HCT116 (cell line): ENCODE data around the gene SMARCD2.

Experiments used
- EZH2 ChIP-seq: fragments of 200-600 bp; sonication (generic); IDR thresholded peaks from 2 replicates; pipeline ENCODE4 v1.6.1; 2017; ENCODE audit warnings: antibody characterized with exemption, mixed run types
- EZH2phosphoT487 ChIP-seq: fragments of 200-600 bp; IDR thresholded peaks from 2 replicates; pipeline ENCODE4 v1.6.1; 2018; ENCODE audit warnings: antibody characterized with exemption, borderline replicate concordance
- POLR2A ChIP-seq: IDR thresholded peaks from 2 replicates; pipeline ENCODE4 v1.7.0; 2011; ENCODE audit warnings: borderline replicate concordance; ENCODE audit not compliant: insufficient read depth, insufficient read length; ENCODE audit errors: extremely low read depth
- POLR2AphosphoS5 ChIP-seq: IDR thresholded peaks from 2 replicates; pipeline ENCODE4 v1.6.1; 2011; ENCODE audit warnings: mild to moderate bottlenecking, low read depth, low read length, moderate library complexity
- RAD21 ChIP-seq: IDR thresholded peaks from 2 replicates; pipeline ENCODE4 v1.6.1; 2012; ENCODE audit warnings: low read depth, mild to moderate bottlenecking
- TCF7L2 ChIP-seq: IDR thresholded peaks from 2 replicates; pipeline ENCODE4 v1.7.0; 2011; ENCODE audit warnings: borderline replicate concordance, inconsistent platforms; ENCODE audit not compliant: insufficient read depth, insufficient read length; ENCODE audit errors: extremely low read depth
- YY1 ChIP-seq: IDR thresholded peaks from 2 replicates; pipeline ENCODE4 v1.6.1; 2011; ENCODE audit warnings: low read length, low read depth, moderate library complexity, mild to moderate bottlenecking; ENCODE audit not compliant: insufficient replicate concordance; ENCODE audit errors: extremely low read depth
- ZFX ChIP-seq: fragments of 450-650 bp; IDR thresholded peaks from 2 replicates; pipeline ENCODE4 v1.6.1; 2017
- TF ChIP-seq, protein P1 (sequence below), 3 experiments: fragments of 200-600 bp in 1 of 3; sonication (generic) in 1 of 3; IDR thresholded peaks in 2 of 3; conservative IDR thresholded peaks in 1 of 3; 2 replicates each; pipeline ENCODE4 v1.5.1; 2012 to 2017; ENCODE audit warnings: low read depth in 2 of 3, low read length in 2 of 3, antibody characterized with exemption in 1 of 3, borderline replicate concordance in 1 of 3, control low read depth in 1 of 3, mild to moderate bottlenecking in 1 of 3, mixed read lengths in 1 of 3, mixed run types in 1 of 3, moderate library complexity in 1 of 3; ENCODE audit not compliant: insufficient read depth in 1 of 3
- TF ChIP-seq, protein P2 (sequence below): IDR thresholded peaks from 2 replicates; pipeline ENCODE4 v1.6.1; 2012

DNA sequence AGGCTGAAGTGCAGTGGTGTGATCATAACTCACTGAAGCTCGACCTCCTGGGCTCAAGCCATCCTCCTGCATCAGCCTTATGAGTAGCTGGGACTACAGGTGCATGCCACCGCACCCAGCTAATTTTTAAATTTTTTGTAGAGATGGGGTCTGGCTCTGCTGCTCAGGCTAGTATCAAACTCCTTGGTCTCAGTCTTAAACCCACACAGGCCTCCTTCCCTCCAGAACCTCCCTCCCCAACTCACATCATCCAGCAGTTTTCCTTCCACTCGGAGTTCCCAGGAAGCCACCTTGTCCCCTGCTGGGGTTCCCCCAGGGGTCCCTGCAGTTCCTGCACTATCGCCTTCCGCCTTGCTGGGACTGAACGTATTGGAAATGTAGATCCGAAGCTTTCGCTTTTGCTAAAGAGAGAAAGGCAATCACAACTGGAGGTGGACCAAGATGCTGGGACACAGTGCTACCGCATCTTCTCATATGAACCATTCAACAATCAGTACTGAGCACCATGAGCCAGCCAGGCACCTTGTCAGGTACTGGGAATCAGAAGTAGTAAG, 7.2 kb downstream of the SMARCD2 start:
- TF ChIP-seq EZH2 (no peak), POLR2A (no peak), RAD21 (no peak), ZFX (no peak), TCF7L2 (no peak), YY1 (no peak), EZH2phosphoT487 (no peak), POLR2AphosphoS5 (no peak)
- TF ChIP-seq, protein P1, sequence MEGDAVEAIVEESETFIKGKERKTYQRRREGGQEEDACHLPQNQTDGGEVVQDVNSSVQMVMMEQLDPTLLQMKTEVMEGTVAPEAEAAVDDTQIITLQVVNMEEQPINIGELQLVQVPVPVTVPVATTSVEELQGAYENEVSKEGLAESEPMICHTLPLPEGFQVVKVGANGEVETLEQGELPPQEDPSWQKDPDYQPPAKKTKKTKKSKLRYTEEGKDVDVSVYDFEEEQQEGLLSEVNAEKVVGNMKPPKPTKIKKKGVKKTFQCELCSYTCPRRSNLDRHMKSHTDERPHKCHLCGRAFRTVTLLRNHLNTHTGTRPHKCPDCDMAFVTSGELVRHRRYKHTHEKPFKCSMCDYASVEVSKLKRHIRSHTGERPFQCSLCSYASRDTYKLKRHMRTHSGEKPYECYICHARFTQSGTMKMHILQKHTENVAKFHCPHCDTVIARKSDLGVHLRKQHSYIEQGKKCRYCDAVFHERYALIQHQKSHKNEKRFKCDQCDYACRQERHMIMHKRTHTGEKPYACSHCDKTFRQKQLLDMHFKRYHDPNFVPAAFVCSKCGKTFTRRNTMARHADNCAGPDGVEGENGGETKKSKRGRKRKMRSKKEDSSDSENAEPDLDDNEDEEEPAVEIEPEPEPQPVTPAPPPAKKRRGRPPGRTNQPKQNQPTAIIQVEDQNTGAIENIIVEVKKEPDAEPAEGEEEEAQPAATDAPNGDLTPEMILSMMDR (IDR thresholded peaks at IDR 0.05 in 2 of 3, conservative IDR thresholded peaks at IDR 0.05 in 1 of 3; ENCODE audit: borderline replicate concordance in 1 of 3, insufficient read depth in 1 of 3, low read depth in 2 of 3, low read length in 2 of 3): no peak
- TF ChIP-seq, protein P2, sequence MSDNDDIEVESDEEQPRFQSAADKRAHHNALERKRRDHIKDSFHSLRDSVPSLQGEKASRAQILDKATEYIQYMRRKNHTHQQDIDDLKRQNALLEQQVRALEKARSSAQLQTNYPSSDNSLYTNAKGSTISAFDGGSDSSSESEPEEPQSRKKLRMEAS: no peak
